Ecto neural progenitor cell (in vitro differentiated cells): ENCODE results near the gene PRDX2.

Source experiments
- DNase-seq: peaks from one replicate; pipeline ENCODE4 v3.0.0-alpha.2; 2018; ENCODE audit warnings: low spot score

The PRDX2 gene

DNA sequence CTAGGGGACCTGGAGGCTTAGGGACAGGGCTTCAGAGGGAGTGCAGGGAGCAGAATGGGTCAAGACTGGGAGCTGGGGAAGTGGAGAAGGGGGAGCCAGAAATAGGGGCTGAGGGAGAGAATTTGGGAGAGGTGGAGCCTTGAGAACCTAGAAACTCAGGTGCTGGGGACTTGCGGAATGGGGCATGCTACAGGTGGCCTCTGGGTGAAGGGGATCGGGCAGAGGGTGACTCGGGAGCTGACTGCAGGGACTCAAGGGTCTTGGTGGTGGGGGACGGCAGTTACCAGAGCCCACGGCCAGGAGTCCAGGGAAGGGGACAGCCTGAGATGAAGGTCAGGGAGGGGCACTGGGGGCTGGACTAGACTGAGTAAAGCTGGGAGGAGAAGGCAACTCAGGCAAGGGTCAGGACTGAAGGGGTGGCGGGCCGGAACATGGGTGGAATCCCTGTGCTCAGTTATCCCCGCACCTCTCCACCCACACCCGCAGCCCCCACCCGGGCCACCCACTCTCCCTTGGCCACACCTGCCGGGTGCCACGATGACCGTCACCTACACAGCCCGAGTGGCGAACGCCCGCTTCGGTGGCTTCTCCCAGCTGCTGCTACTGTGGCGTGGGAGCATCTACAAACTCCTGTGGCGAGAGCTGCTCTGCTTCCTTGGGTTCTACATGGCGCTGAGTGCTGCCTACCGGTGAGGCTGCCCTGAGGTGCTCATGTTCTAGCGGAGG lies 49.4 kb downstream of the PRDX2 start:
- DNase-seq, result no peak

DNA sequence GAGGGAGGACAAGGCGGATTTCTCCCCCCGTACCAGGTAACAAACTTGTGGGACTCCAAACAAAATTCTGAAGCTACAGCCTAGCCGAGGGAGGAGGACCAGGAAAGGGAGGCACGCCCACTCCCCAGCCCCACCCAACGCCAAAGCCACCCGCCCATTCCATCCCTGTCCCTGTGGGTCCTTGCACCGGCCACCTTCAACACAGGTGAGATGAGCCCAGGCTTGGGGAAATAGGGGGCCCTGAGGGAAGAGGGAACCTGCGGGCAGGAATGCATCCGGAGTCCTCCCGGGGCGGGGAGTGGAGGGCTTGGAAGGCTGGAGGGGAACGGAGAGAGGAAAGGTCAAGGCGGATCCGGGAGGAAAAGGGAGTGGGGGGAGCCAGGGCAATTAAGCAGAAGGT lies 50.0 kb downstream of the PRDX2 start, which contains the start of gene BEST2:
Gene BEST2, plus strand, starts transcription at position 157 of the 400 bp plus-strand sequence. CDS start 802 bp downstream, outside the sequence.
- no peak for DNase-seq

DNA sequence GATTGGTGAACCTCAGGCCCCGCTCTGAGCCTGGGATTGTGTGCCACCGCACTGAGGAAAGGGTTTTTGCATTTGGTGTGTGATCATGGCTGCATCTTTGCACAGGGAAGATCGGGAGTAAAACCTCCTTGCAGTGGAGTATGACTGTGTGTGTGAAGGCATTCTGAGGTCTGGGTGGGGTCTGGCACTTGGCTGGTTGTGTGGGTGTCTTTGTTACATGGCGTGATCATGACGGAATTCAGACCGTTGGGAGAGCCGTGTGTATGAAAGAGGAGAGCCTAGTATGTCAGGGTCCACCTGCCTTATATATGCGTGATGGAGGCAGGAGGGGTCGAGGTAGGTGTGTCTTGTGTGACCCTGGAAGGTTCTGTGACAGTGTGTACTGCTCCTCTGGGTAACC lies 50.7 kb downstream of the PRDX2 start:
- no peak for DNase-seq

DNA sequence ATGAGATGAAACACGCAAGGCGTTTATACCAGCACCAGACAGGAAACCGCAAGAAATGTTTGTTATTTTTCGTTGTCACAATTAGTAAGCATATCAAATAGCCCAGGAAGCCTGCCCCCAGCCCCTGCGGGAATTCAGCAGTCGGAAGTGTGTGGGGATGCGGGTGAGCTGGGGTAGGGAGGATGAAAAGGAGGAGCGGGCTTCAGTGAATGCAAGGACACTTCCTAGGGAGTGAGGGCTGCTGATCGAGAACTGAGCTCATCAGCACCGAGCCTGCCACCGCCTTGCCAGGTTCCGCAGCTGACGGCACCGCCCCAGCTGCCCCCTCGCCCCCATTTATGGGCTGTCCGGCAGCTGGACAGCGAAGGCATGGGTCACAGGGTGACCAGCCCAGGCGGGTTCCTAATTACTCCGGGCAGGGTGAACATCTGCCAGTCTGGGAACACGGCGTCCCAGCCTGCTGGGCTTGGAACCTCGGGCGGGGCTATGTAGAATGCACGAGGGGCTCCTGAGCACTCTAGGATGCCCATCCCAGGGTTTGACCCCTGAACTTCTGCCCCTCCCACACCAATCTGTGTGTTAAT lies 51.6 kb downstream of the PRDX2 start:
- no peak for DNase-seq

DNA sequence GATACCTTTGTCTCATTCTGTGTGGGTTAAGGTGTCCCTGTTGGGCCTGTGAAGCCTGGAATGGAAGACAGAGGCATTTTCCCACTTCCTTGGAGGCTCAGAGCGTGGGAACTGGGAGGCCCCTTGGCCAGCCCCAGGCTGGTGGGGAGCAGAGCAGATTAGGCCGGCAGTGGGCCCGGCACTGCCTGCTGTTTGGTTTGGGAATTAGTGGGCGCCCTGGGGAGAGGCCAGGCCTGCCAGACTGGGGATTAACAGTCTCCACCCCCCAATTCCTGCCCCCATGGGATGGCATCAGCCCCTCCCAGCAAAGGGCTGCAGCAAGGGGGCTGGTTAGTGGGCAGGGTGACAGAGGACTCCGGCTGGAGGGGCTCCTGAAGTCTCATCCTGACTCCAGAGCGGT lies 53.1 kb downstream of the PRDX2 start:
- DNase-seq, result no peak
